HG03439 (cell line): ENCODE results near the gene ZNF286A.
"Not testable (repeated sequence)": the region's sequence is repeated elsewhere in the genome, so short reads cannot be mapped to it uniquely, and the experiment has no call there.

ENCODE experiments used
- ATAC-seq: cut with Tn5 transposase; IDR thresholded peaks from one replicate; pipeline ENCODE4 v1.9.1; 2021; ENCODE audit warnings: mild to moderate bottlenecking, moderate library complexity; ENCODE audit not compliant: unreplicated experiment

Gene ZNF286A

GRCh38 chr17:15699413-15699924 lies at the start of gene ZNF286A:
Gene ZNF286A, plus strand, starts transcription at chr17:15699752. Its CDS starts 578 bp downstream, at chr17:15700330.
- peak; percentile 98 for ATAC-seq

- ATAC-seq: no peak
Observed at GRCh38 chr17:15649861-15650421, 49.6 kb upstream of the ZNF286A start.

GRCh38 chr17:15650741-15651582 lies 48.6 kb upstream of the ZNF286A start:
- no peak for ATAC-seq

GRCh38 chr17:15651583-15652110 lies 47.9 kb upstream of the ZNF286A start:
- no peak for ATAC-seq

GRCh38 chr17:15652960-15653359 lies 46.6 kb upstream of the ZNF286A start:
- ATAC-seq: no peak

DNA sequence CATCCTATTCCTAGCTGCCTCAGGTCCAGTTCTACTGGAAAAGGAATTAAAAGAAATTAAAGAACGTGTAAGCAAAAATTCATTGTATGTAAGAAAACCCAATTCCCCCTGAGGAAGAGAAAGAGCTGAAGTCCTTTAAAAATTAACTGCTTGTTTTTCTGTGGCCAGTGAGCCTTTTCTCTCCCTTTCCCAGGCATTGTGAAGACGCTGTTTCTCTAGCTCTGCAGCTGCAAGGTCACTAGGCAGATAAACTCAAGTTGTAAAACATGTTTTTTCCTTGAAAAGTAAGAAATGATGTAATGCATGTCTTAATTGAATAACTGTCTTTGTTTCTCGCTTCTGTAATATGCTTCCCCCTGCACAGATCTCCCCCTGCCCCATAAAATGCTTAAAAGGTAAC lies 45.2 kb upstream of the ZNF286A start:
- not testable (repeated sequence) for ATAC-seq

GRCh38 chr17:15654886-15655561 lies 44.5 kb upstream of the ZNF286A start:
- ATAC-seq: no peak

- ATAC-seq: no peak
Observed at GRCh38 chr17:15657868-15658267, 41.7 kb upstream of the ZNF286A start.

DNA sequence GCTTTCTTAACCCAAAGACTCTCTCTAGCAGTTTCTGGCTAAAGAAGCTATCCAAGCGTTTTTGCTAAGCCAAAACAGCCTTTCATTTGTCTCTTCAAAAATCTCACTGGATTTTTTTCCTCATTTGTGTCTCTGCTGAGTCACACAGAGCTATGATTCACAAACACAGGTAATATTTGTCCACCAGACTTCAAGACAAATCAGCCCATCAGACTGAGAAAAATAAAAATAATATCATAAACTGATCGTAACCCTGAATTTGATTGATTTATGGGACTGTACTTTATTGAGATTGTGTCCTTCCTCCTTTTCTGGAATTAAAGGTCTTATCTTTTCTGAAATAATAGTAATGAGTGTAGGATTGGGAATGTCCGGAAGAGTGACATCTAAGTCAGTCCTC lies 41.3 kb upstream of the ZNF286A start:
- no peak for ATAC-seq

DNA sequence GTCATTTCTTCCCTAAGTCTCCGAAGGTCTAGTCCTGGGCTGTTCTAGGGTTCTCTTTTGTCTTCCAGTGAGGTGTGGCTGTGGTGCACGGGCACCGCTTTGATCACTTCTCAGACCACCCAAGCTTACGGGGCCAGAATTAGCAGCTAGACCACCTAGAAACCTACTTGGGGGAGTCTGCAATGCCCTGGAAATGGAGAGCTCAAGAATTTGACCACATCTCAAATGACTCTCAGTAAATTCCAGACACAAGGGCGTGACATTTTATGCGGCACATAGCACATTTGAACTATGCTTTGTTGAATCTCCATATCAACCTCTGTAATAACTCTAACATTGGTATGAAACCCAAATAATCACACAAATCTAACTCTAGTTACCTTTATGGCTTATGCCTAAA lies 40.3 kb upstream of the ZNF286A start:
- ATAC-seq: no peak

DNA sequence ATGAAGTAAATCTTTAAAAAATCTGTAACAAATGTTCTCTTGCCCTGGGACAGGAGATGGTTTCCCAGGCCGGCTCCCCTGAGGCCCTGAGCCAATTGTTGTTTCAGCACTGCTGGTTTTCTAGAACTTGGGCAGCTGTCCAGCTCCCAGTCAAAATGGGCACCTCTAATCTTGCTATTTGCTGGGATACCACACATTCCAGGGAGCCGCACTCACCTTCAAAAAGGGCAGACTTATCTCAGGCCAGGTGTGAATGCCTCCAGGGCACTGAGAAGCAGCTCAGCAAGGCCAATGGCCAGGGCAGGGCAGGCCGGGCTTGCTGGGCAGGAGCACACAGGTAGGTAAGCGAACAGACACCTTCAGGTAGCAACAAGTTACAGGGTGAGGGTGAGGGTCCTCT lies 39.9 kb upstream of the ZNF286A start:
- no peak for ATAC-seq

- ATAC-seq: no peak
Observed at GRCh38 chr17:15660077-15660476, 39.5 kb upstream of the ZNF286A start.

DNA sequence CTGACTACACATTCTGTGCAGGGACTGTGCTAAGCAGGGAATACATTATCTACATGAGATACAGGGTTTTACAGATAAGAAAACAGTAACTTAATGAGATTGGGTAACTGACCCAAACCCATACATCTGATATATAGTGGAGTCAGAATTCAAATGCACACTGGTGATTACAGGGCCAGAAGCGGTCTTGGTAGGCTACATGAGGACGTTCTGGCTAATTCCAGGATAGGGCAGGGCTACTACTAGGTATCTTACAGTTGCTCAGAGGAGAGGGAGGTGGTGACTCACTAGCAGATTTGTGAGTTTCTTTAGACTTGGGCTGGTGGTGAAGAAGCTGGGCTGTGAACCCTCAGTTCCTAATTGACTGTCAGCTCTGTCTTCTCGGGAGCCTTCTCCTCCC lies 36.9 kb upstream of the ZNF286A start:
- ATAC-seq: no peak

DNA sequence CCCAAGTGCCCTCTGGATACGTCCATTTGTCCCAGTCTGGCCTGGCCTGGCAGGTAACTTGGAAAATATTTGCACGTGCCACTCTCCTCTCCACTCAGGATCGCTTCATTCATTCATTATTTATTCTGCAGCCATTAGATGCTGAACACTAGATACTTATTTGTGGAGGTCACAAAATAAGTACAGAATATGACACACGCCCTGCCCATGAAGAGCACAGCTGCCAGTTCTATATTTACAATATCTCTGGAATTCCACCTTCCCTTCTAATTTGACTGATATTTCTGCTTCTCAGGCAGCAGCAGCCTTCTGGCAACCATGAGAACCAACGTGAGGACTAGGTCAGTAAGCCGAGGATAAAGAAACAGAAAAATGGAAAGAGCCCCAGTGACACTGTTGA lies 36.4 kb upstream of the ZNF286A start:
- no peak for ATAC-seq

DNA sequence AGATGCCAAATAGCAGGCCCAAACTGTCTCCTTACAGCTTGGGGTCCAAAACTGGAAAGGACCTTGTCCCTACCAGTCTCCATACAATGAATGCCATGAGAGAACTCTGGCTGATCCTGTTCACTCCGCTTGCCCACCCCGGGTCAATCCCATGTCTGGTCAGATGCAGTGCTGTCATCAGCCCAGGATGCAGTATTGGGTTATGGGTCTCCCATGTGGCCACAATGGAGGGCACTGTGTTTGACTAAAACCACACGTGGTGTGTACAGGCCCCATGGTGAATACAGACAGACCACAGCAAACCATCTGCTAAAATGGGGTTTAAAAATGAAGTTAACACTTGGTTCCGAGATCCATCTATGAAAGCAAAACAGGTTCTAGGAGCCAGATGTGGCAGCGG lies 35.9 kb upstream of the ZNF286A start:
- no peak for ATAC-seq

DNA sequence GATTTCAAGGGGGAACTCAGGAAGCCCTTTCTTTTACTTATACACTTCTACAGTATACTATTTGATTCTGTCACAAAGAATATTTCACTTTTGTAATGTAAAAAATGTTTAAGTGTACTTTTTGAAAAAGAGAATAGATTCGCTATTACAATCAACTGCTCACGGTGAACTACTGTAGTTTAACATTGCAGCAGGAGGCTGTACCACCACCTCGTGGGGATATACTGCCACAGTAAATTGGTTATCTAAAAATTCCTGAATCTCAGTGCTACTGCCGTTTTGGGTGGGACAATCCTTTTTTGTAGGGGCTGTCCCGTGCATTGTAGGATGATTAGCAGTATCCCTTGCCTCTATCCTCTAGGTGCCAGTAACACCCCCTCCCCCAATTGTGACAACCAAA lies 30.0 kb upstream of the ZNF286A start:
- not testable (repeated sequence) for ATAC-seq

DNA sequence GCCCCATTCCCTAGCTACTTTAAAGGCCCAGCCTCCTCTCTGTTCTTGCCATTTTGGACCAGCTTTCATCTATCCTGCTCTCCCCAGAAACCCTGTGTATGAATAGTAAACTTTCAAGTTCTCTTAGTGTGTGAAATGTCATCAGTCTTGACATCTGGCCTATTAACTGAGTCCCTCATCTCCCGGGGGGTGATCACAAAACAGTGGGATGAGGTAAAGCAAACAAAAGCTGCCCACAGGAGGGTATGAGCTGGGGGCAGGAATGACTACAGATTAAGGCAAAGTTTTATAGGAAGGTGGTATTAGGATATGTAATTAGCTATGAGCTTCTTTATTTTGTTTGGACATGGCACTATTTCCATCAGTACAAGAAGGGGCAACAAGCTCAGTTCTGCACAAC lies 24.9 kb upstream of the ZNF286A start:
- not testable (repeated sequence) for ATAC-seq

DNA sequence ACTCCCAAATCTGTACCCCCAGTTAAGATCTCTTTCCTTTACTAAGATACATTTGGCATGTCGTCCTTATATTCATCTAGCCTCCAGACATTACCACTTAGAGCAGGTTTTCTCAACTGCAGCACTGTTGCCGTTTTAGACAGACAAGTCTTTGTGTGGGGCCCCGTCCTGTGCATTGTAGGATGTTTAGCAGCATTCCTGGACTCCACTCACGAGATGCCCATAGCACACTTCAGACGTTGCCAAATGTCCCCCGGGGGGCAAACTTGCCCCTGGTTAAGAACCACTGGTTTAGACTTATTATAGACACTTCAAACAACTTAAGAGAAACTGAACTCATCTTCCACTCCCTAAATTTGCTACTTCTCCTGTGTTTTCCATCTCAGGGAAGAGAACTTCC lies 23.6 kb upstream of the ZNF286A start:
- ATAC-seq: not testable (repeated sequence)

DNA sequence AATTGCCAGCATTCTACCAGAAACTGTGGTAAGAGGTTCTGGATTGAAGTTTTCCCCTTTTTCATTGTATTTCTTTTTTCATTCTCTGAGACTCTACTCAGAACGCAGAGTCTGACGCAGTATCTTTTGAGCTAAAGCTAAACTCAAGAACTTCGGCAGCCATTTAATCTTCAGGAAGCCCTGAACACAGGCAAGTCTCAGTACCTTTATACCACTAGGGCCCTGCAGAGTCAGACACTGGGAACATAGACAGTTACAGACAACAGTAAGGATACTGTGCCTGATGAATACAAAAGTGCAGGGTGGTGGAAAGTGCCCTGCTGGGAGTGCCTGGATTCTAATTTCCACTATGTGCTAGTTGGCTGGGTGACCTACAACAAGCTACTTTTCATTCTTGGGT lies 16.4 kb upstream of the ZNF286A start:
- not testable (repeated sequence) for ATAC-seq

DNA sequence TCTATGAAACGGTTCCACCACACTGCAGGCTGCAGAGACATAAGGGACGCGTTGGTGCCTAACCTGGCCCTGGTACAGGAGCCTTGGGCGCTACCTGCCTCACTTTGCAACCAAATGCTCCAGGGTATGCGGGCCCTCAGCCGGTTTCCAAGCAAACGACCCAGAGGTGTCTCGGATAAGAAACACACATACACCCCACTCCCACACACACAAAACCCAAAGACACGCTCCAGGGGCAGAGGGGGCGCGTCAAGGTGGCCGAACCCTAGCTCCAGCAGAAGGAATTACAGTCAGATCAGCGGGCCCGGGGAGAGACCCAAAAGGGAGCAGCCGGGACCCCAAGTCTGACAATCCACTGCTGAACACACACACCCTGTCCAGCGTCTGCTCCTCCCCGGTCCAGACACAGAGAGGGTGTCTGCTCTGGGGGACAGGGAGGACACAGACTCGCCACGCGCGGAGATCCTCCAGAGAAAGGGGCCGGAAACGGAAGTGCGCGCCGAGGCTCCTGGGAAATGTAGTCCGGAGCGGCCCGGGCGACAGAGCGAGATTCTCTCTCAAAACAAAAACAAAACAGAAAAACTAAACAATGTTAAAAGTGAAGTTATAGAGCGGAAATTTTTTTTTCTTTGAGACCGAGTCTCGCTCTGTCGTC lies 15.6 kb upstream of the ZNF286A start, which contains the start of gene TRIM16:
Gene TRIM16 (minus strand): TSS at position 488 of the 655 bp plus-strand sequence. CDS start 32,702 bp downstream, outside the sequence.
- peak; percentile 81 for ATAC-seq

- not testable (repeated sequence) for ATAC-seq
Observed at GRCh38 chr17:15687494-15687893, 12.1 kb upstream of the ZNF286A start.
